IPS-NIHi11 (cell line): Measurements from ENCODE around the gene TNS1.

Experiments
- DNase-seq: peaks from one replicate; pipeline ENCODE4 v3.0.0; 2012; ENCODE audit warnings: mixed read lengths, low spot score

TNS1 gene

DNA sequence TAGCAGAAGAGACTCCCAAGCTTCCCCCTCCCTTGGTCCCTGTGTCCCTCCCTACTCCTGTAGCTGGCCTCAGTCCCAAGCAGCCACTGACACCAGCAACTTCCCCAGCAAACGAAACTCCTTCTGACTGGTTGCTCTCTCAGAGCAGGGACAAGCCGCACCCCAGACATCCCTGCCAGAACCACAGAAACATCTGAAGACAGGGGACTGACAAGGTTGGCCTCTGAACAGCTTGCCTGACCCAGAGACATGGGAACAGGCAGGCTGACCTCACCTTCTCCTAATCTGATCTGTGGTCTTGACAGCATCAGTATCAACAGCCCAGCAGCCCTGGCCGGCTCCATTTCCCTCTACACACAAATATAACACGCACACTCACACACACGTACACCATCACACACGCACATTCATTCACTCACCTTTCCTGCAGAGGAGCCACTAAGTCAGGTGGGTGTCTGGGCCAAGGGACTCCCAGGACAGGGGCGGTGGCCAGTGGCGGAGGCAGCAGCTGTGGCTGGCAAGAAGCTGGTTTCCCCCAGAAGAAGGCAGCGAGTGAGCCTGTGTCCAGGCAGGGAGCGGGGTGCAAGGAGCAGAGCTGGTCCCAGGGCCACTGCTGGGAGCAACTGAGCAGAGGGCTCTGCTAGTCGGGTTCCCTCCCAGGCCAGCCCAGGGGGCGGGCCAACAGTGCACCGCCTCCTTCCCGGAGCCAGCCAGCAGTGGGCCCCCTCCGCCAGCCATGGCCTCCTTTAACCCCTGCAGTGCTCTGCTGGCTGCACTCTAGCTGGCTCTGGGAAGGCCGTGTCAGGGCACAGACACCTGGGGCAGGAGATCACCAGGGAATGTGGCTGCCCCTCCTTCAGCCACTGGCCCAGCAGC is 59.1 kb downstream of the TNS1 start:
- peak; percentile 98 for DNase-seq

- no peak for DNase-seq
These were observed 60.0 kb downstream of the TNS1 start for GRCh38 chr2:217942731-217943335.

GRCh38 chr2:217941886-217942728 is 60.7 kb downstream of the TNS1 start:
- DNase-seq = no peak

DNA sequence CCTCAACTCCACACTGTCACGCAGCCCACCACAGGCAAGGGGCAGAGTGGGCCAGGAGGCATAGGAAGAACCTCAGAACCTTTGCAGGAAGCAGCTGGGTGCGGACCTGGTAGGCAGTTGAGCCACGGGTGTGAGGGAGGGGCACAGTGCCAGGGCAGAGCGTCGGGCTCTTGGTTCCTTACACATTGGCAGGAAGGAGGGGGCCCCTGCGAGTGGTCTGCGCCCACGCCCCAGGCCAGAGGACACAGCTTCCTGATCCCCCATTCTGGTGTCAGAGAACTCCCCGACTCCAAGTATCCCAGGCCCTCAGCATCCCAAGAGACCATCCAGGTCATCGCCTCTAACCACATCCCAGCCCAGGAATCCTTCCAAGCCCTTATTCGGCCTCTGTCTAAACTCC is 61.5 kb downstream of the TNS1 start:
- DNase-seq = no peak

- no peak for DNase-seq
These were observed 62.3 kb downstream of the TNS1 start for GRCh38 chr2:217940261-217941220.

GRCh38 chr2:217939629-217940245 is 63.1 kb downstream of the TNS1 start:
- no peak for DNase-seq

DNA sequence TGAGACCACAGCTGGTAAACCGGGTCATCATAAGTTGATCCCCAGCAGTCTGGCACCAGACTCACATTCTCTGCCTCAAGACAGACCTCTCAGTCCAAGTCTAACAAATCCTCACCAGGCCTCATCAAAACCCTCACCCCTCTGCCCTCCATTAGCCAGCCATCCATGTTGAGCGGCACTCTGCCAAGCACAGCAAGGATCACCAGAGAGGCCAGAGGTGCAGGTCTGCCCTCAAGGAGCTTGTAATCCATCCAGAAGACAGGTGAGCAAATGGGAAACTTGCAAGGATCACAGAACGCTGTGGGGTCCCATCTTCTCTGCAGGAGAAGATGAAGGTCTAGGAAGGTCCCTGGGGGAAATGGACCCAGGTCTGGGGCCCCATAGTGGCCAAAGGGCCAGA is 63.6 kb downstream of the TNS1 start:
- DNase-seq = no peak

DNA sequence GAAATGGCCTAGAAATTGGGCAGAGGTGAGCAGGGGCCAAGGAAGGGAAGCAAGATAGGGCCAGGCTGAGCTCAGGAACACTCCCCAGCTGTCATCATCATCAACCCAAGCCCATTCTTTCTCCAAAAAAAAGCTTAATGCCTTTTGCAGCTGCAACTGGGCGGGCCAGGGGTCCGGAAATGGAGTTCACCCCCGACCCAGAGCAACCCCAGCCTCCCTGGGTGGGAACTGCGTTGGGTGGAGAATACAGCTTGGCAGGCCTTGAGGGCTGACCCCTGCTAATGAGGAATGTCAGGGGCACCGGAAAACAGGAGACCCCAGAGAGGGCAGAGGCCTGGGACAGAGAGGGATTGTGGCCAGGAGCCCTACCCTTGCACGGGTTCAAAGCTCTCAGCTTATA is 64.8 kb downstream of the TNS1 start:
- DNase-seq = no peak

DNA sequence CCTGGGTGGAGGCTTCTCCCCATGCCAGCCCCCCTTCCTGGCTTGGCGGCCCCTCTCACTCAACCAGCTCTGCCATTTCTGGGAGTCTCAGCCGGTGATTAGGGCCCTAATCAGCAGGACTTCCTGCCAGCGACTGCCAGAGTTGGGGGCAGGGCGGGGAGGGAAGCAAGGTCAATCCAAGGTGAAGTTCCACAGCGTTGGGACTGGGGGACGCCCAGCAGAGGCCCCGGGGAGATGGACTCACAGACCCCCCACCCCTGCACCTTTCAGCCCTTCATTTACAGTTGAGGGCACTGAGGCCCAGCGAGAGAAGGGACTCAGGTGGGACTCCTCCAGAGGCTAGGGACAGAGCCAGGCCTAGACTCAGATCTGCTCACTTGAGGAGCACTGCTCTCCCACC is 65.3 kb downstream of the TNS1 start:
- DNase-seq = no peak

GRCh38 chr2:217936952-217937351 is 65.8 kb downstream of the TNS1 start:
- no peak for DNase-seq

- DNase-seq = no peak
These were observed 66.7 kb downstream of the TNS1 start for GRCh38 chr2:217935901-217936684.

- no peak for DNase-seq
These were observed 67.4 kb downstream of the TNS1 start for GRCh38 chr2:217935235-217935879.

GRCh38 chr2:217934321-217935131 is 68.3 kb downstream of the TNS1 start:
- DNase-seq = no peak

DNA sequence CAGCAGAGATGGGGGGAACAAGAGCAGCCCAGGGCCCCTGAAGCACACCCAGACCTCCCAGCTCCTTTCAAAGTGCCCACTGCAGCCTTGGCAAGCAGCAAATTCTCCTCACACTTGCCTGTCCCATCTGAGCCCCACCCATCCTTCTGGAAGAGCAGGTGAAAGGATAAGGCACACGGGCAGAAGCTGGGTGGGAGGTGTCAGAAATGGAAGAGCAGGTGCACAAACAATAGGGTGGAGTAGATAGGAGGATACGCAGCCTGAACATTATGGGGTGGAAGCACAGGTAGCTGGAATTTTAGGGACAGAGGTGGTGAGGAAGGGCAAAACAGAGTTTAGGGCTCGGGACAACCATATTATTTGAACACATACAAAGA is 69.2 kb downstream of the TNS1 start:
- no peak for DNase-seq

- DNase-seq = no peak
These were observed 69.8 kb downstream of the TNS1 start for GRCh38 chr2:217932803-217933616.

GRCh38 chr2:217931846-217932560 is 70.8 kb downstream of the TNS1 start:
- no peak for DNase-seq
